Endothelial cell of umbilical vein (primary cell): ENCODE measurements around the gene KRT74. TPM values are rescaled to one million over a fixed set of nuclear protein-coding genes. Genes with fewer than 3 reads are reported as not detected.
"Not testable (repeated sequence)": the region's sequence is repeated elsewhere in the genome, so short reads cannot be mapped to it uniquely, and the experiment has no call there.

ENCODE experiments used
- BruUV-seq: library from RNA; stranded (reverse); fragments of 400-500 nt; replicated peaks from 2 replicates; lab custom pipeline; 2021; lab: Mats Ljungman, UMichigan
- CTCF ChIA-PET: fragments of 300-600, 350-600 bp; sonication (Branson Sonifier 250); formaldehyde crosslinking; loops from one replicate; lab custom pipeline; 2021; ENCODE audit warnings: antibody characterized with exemption, inconsistent platforms; lab: Charles Lee
- POLR2A ChIA-PET: fragments of 300-600, 350-600 bp; sonication (Branson Sonifier 250); formaldehyde crosslinking; loops from one replicate; lab custom pipeline; 2021; ENCODE audit warnings: antibody characterized with exemption, inconsistent platforms; lab: Charles Lee
- DNase-seq: peaks from one replicate; pipeline ENCODE4 v3.0.0-alpha.2; 2011; ENCODE audit warnings: low read depth, low spot score
- FAIRE-seq: peaks from 2 replicates; lab custom pipeline; 2011; peaks lifted over from hg19 to GRCh38; lab: Jason Lieb, UNC
- H2AFZ ChIP-seq: 2 replicates; pipeline ENCODE4 v1.6.0; 2012; ENCODE audit warnings: low read depth, low read length, control low read depth, inconsistent platforms
- H3K27ac ChIP-seq: 2 replicates; pipeline ENCODE4 v1.5.1; 2011; ENCODE audit warnings: low read depth, mild to moderate bottlenecking, control low read depth, low read length, moderate library complexity; ENCODE audit not compliant: insufficient read depth
- H3K27me3 ChIP-seq, 2 experiments: 2 replicates each; pipeline versions ENCODE4 v1.6.0 to v1.6.1; 2011; ENCODE audit warnings: low read length in 2 of 2, mixed read lengths in 1 of 2; ENCODE audit not compliant: control insufficient read depth in 2 of 2, insufficient read depth in 2 of 2
- H3K36me3 ChIP-seq, 2 experiments: 2 replicates in 1 of 2; 3 replicates in 1 of 2; pipeline ENCODE4 v1.5.1; 2011; ENCODE audit warnings: low read length in 2 of 2, mild to moderate bottlenecking in 1 of 2, moderate library complexity in 1 of 2; ENCODE audit not compliant: control insufficient read depth in 2 of 2, insufficient read depth in 2 of 2; ENCODE audit errors: extremely low read depth in 1 of 2
- H3K4me1 ChIP-seq: 3 replicates; pipeline ENCODE4 v1.5.1; 2011; ENCODE audit warnings: mild to moderate bottlenecking, low read length; ENCODE audit not compliant: control insufficient read depth, insufficient read depth; ENCODE audit errors: extremely low read depth
- H3K4me2 ChIP-seq: 2 replicates; pipeline ENCODE4 v1.6.1; 2011; ENCODE audit warnings: low read length, control low read depth, mixed read lengths; ENCODE audit not compliant: insufficient read depth
- H3K4me3 ChIP-seq, 3 experiments: fragments of 200-600 bp in 1 of 3; sonication (generic), shearing (Covaris generic) in 1 of 3; replicated peaks in 1 of 3; 2 replicates each; pipeline ENCODE4 v1.5.1; 2011 to 2016; ENCODE audit warnings: control low read depth in 3 of 3, low read length in 3 of 3, mild to moderate bottlenecking in 2 of 3, inconsistent platforms in 1 of 3, low read depth in 1 of 3, moderate library complexity in 1 of 3; ENCODE audit not compliant: insufficient read depth in 1 of 3
- H3K79me2 ChIP-seq: 2 replicates; pipeline ENCODE4 v1.6.0; 2012; ENCODE audit warnings: low read length, inconsistent platforms; ENCODE audit not compliant: control insufficient read depth, insufficient read depth
- H3K9ac ChIP-seq: replicated peaks from 2 replicates; pipeline ENCODE3; 2011; ENCODE audit warnings: low read length, control low read depth; ENCODE audit not compliant: insufficient read depth; ENCODE audit errors: extremely low read depth
- H3K9me1 ChIP-seq: replicated peaks from 3 replicates; pipeline ENCODE4 v1.6.0; 2011; ENCODE audit warnings: mild to moderate bottlenecking, low read length; ENCODE audit not compliant: control insufficient read depth, insufficient read depth; ENCODE audit errors: extremely low read depth
- H3K9me3 ChIP-seq: replicated peaks from 2 replicates; pipeline ENCODE4 v1.5.1; 2012; ENCODE audit warnings: low read length, inconsistent platforms; ENCODE audit not compliant: control insufficient read depth, insufficient read depth
- H4K20me1 ChIP-seq: replicated peaks from 2 replicates; pipeline ENCODE3; 2011; ENCODE audit warnings: mild to moderate bottlenecking, low read length; ENCODE audit not compliant: control insufficient read depth, insufficient read depth; ENCODE audit errors: extremely low read depth
- CTCF ChIP-seq, 2 donors: IDR thresholded peaks; 1 replicate in 1 of 2; 2 replicates in 1 of 2; pipeline ENCODE4 v1.5.1; 2011; ENCODE audit warnings: low read length in 2 of 2, mild to moderate bottlenecking in 2 of 2, moderate library complexity in 2 of 2, control low read depth in 1 of 2, inconsistent platforms in 1 of 2, low read depth in 1 of 2; ENCODE audit not compliant: insufficient read depth in 1 of 2; ENCODE audit errors: extremely low read depth in 1 of 2
- EZH2 ChIP-seq: IDR thresholded peaks from 2 replicates; pipeline ENCODE4 v1.6.1; 2012; ENCODE audit warnings: borderline replicate concordance, low read depth, mild to moderate bottlenecking, moderate library complexity, low read length, inconsistent platforms; ENCODE audit not compliant: severe bottlenecking
- FOS ChIP-seq: IDR thresholded peaks from 2 replicates; pipeline ENCODE4 v1.6.1; 2011; ENCODE audit warnings: mild to moderate bottlenecking, low read length, moderate library complexity, borderline replicate concordance; ENCODE audit not compliant: insufficient read depth
- GATA2 ChIP-seq: IDR thresholded peaks from 2 replicates; pipeline ENCODE4 v1.7.0; 2011; ENCODE audit warnings: low read depth, mild to moderate bottlenecking, moderate library complexity, mixed read lengths, low read length; ENCODE audit not compliant: insufficient read length, insufficient read depth
- JUN ChIP-seq: IDR thresholded peaks from 2 replicates; pipeline ENCODE4 v1.6.1; 2011; ENCODE audit warnings: borderline replicate concordance, low read depth; ENCODE audit not compliant: insufficient read length, insufficient read depth
- MAX ChIP-seq: IDR thresholded peaks from 2 replicates; pipeline ENCODE4 v1.6.1; 2011; ENCODE audit not compliant: insufficient read depth, insufficient read length
- MYC ChIP-seq: IDR thresholded peaks from one replicate; pipeline ENCODE4 v1.6.1; 2011; ENCODE audit warnings: mild to moderate bottlenecking, low read depth, low read length
- POLR2A ChIP-seq: IDR thresholded peaks from 2 replicates; pipeline ENCODE4 v1.6.1; 2012; ENCODE audit warnings: low read depth, mild to moderate bottlenecking, control low read depth, low read length
- POLR2AphosphoS5 ChIP-seq: IDR thresholded peaks from 2 replicates; pipeline ENCODE4 v1.6.1; 2012; ENCODE audit warnings: low read depth, mild to moderate bottlenecking, control low read depth, low read length, moderate library complexity; ENCODE audit not compliant: insufficient read depth
- dilution Hi-C: fragments of 300-500 bp; cut with MboI; formaldehyde crosslinking; loops from one replicate; pipeline ENCODE4 v1.15.0; 2019; ENCODE audit warnings: low sequenced_read_pairs; ENCODE audit not compliant: extremely low pct_ligation_motif_present
- intact Hi-C: fragments of 100-400 bp; cut with micrococcal nuclease; formaldehyde crosslinking; loops from one replicate; pipeline ENCODE4 v1.10.0; 2022
- polyA plus RNA-seq, 4 experiments: library from polyadenylated mRNA; depleted of rRNA in 3 of 4; stranded (reverse) in 3 of 4; unstranded in 1 of 4; fragments of >200 nt; gene quantifications; 2 replicates each; pipeline versions ENCODE4 v1.2.1 to v1.2.3, GENCODE V29; 2011 to 2012; ENCODE audit warnings: missing spikeins in 1 of 4
- total RNA-seq: library from RNA; stranded (reverse); gene quantifications from 2 replicates; pipeline ENCODE4 v1.2.3, GENCODE V29; 2021

The KRT74 gene
- total and polyA plus RNA-seq, 2 donors (not counting 3 experiments of a cell fraction or from before 2014, with no cell fraction given) = not detected

- CTCF ChIA-PET = interaction anchor here (1.1 to 1.9 kb wide), 3 partner anchors 11 to 291 kb away, joined by 3 to 5 read pairs (median 4); no protein-coding TSS in a partner anchor
- BruUV-seq, H3K4me2 ChIP-seq, H3K9ac ChIP-seq, H3K79me2 ChIP-seq, H3K4me3 ChIP-seq, H3K27ac ChIP-seq, H3K36me3 ChIP-seq, dilution Hi-C loops, H3K9me3 ChIP-seq, H2AFZ ChIP-seq, DNase-seq, FAIRE-seq, H3K9me1 ChIP-seq, H3K4me1 ChIP-seq, POLR2A ChIA-PET, intact Hi-C loops, H4K20me1 ChIP-seq: not testable (repeated sequence)
- H3K27me3 ChIP-seq = peaks cover 5 to 11% of the 10 kb centered on the region in 2 experiments
Observed at GRCh38 chr12:52594237-52594636, 20.6 kb upstream of the KRT74 start.

- Histone ChIP-seq H3K9me1 (no peaks in the 10 kb centered on the region), H3K36me3 (no peaks in the 10 kb centered on the region), H3K79me2 (no peaks in the 10 kb centered on the region), H3K9ac (no peak overlapping the region), H3K4me1 (no peaks in the 10 kb centered on the region), H3K27me3 (no peaks in the 10 kb centered on the region), H2AFZ (no peak overlapping the region), H3K4me3 (no peak overlapping the region), H4K20me1 (no peaks in the 10 kb centered on the region), H3K9me3 (no peaks in the 10 kb centered on the region), H3K27ac (no peak overlapping the region), H3K4me2 (no peak overlapping the region)
- ChIA-PET POLR2A (no interaction called here), CTCF (no interaction called here)
- no peak for FAIRE-seq
- dilution Hi-C loops (no loop called here), intact Hi-C loops (no loop called here)
- TF ChIP-seq POLR2AphosphoS5 = no peak
- TF ChIP-seq MAX = no peak
- TF ChIP-seq EZH2 = no peak
- no peak for TF ChIP-seq CTCF (IDR thresholded peaks at IDR 0.05; ENCODE audit: extremely low read depth in 1 of 2, insufficient read depth in 1 of 2, low read depth in 1 of 2, low read length in 2 of 2)
- no peak for TF ChIP-seq GATA2
- TF ChIP-seq POLR2A = no peak
- TF ChIP-seq FOS = no peak
- TF ChIP-seq MYC = no peak
- TF ChIP-seq JUN = no peak
- DNase-seq = no peak
- no TSS peak for BruUV-seq
Observed at GRCh38 chr12:52591521-52591920, 17.9 kb upstream of the KRT74 start.
